HG02588 (cell line): ENCODE results near the gene ARHGAP5.

ENCODE experiments used
- ATAC-seq: cut with Tn5 transposase; IDR thresholded peaks from one replicate; pipeline ENCODE4 v1.9.1; 2021; ENCODE audit warnings: mild to moderate bottlenecking, moderate library complexity; ENCODE audit not compliant: unreplicated experiment

The ARHGAP5 gene

GRCh38 chr14:32206552-32206951 is 129.4 kb downstream of the ARHGAP5 start:
- ATAC-seq, result no peak

- ATAC-seq, result no peak
Observed at GRCh38 chr14:32208490-32208889, 131.4 kb downstream of the ARHGAP5 start.
